Trophoblast cell (in vitro differentiated cells and primary cell): ENCODE results near the gene ARHGAP22.

Experiments
- DNase-seq, 2 donors: peaks; one replicate each; pipeline ENCODE4 v3.0.0-alpha.2; 2016
- H2AFZ ChIP-seq: 2 replicates; pipeline ENCODE4 v1.6.1; 2013; ENCODE audit warnings: low read length, moderate library complexity, mild to moderate bottlenecking; ENCODE audit not compliant: insufficient read depth, poor library complexity
- H2AK5ac ChIP-seq: 2 replicates; pipeline ENCODE4 v1.6.1; 2013; ENCODE audit warnings: mild to moderate bottlenecking, low read length
- H2BK120ac ChIP-seq: 2 replicates; pipeline ENCODE4 v1.6.1; 2013; ENCODE audit warnings: low read length, mild to moderate bottlenecking, moderate library complexity; ENCODE audit not compliant: insufficient read depth, poor library complexity
- H2BK12ac ChIP-seq: 2 replicates; pipeline ENCODE4 v1.6.1; 2013; ENCODE audit warnings: mild to moderate bottlenecking, low read length, moderate library complexity
- H2BK5ac ChIP-seq: 2 replicates; pipeline ENCODE4 v1.6.1; 2013; ENCODE audit warnings: low read length, low read depth, moderate library complexity, mild to moderate bottlenecking; ENCODE audit not compliant: poor library complexity
- H3K14ac ChIP-seq: 2 replicates; pipeline ENCODE4 v1.6.1; 2013; ENCODE audit warnings: mild to moderate bottlenecking, low read length
- H3K18ac ChIP-seq: 2 replicates; pipeline ENCODE4 v1.6.1; 2013; ENCODE audit warnings: mild to moderate bottlenecking, low read length
- H3K23ac ChIP-seq: 2 replicates; pipeline ENCODE4 v1.6.1; 2013; ENCODE audit warnings: low read length
- H3K27ac ChIP-seq: 2 replicates; pipeline ENCODE4 v1.5.1; 2013; ENCODE audit warnings: low read depth, mild to moderate bottlenecking, inconsistent platforms, low read length, moderate library complexity
- H3K27me3 ChIP-seq: 2 replicates; pipeline ENCODE4 v1.6.1; 2013; ENCODE audit warnings: inconsistent platforms, mild to moderate bottlenecking, low read length, moderate library complexity; ENCODE audit not compliant: insufficient read depth
- H3K36me3 ChIP-seq, 2 experiments: 1 replicate in 1 of 2; 2 replicates in 1 of 2; pipeline ENCODE4 v1.6.1; 2013; ENCODE audit warnings: low read length in 2 of 2, mild to moderate bottlenecking in 2 of 2, moderate library complexity in 1 of 2; ENCODE audit not compliant: insufficient read depth in 2 of 2, control insufficient read depth in 1 of 2
- H3K4ac ChIP-seq: 2 replicates; pipeline ENCODE4 v1.6.1; 2013; ENCODE audit warnings: low read depth, mild to moderate bottlenecking, low read length, moderate library complexity
- H3K4me1 ChIP-seq, 2 experiments: 1 replicate in 1 of 2; 2 replicates in 1 of 2; pipeline ENCODE4 v1.6.1; 2013; ENCODE audit warnings: low read length in 2 of 2, mild to moderate bottlenecking in 2 of 2, moderate library complexity in 1 of 2; ENCODE audit not compliant: insufficient read depth in 2 of 2, control insufficient read depth in 1 of 2
- H3K4me2 ChIP-seq: 2 replicates; pipeline ENCODE4 v1.6.1; 2013; ENCODE audit warnings: inconsistent platforms, mild to moderate bottlenecking, low read length, moderate library complexity
- H3K4me3 ChIP-seq: 2 replicates; pipeline ENCODE4 v1.5.1; 2013; ENCODE audit warnings: mild to moderate bottlenecking, low read depth, low read length, inconsistent platforms
- H3K79me1 ChIP-seq: one replicate; pipeline ENCODE4 v1.6.1; 2013; ENCODE audit warnings: low read length
- H3K79me2 ChIP-seq: 2 replicates; pipeline ENCODE4 v1.6.1; 2013; ENCODE audit warnings: low read length, mild to moderate bottlenecking; ENCODE audit not compliant: control insufficient read depth, insufficient read depth, poor library complexity
- H3K9ac ChIP-seq: 2 replicates; pipeline ENCODE4 v1.6.1; 2013; ENCODE audit warnings: mild to moderate bottlenecking, low read length
- H3K9me3 ChIP-seq: 2 replicates; pipeline ENCODE4 v1.6.1; 2013; ENCODE audit warnings: low read depth, mild to moderate bottlenecking, control low read depth, inconsistent platforms, low read length; ENCODE audit not compliant: insufficient read depth
- H4K12ac ChIP-seq: 2 replicates; pipeline ENCODE4 v1.6.1; 2013; ENCODE audit warnings: low read depth, mild to moderate bottlenecking, low read length, moderate library complexity
- H4K8ac ChIP-seq: 2 replicates; pipeline ENCODE4 v1.6.1; 2013; ENCODE audit warnings: low read depth, mild to moderate bottlenecking, low read length, moderate library complexity
- H4K91ac ChIP-seq: one replicate; pipeline ENCODE4 v1.6.1; 2013; ENCODE audit warnings: low read depth, mild to moderate bottlenecking, low read length, moderate library complexity
- WGBS: extraction: QIAGEN DNeasy Blood & Tissue Kit; methylation state at CpG from one replicate; pipeline ENCODE4 v1.1.7; 2013; ENCODE audit warnings: missing lambda C conversion rate; ENCODE audit not compliant: insufficient read length, insufficient coverage; ENCODE audit errors: extremely low coverage; 5-methylcytosine and 5-hydroxymethylcytosine counted together

ARHGAP22 gene

DNA sequence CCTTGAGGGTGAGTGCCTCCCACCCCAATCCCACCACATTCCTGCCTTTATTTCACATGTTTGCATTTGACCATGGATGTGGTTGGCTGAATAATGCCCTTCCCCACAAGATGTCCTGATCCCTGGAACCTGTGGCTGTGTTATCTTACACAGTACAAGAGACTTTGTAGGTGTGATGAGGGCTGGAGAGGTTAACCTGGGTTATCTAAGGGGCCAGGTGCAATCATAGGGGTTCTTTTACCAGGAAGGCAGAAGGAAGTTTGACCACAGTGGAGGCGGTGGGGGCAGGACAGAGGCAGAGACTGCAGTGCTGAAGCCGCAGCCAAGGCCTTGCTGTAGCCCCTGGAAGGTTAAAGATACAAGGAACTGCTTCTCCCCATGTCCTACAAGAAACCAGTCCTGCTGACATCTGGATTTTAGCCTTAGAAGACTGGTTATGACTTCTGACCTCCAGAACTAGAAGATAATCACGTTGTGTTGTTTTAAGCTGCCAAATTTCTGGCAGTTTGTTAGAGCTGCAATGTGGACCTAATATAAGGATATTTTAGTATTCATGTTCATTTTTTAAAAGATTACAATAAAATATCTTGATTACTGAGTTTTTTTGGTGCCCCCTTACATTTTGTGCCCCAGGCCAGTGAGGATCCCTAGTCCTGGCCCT, 136.6 kb downstream of the ARHGAP22 start:
- no peak overlapping the region for H4K91ac ChIP-seq
- H3K36me3 ChIP-seq = no peaks in the 10 kb centered on the region
- H3K23ac ChIP-seq = no peak overlapping the region
- H2BK12ac ChIP-seq = no peak overlapping the region
- H3K27ac ChIP-seq = no peak overlapping the region
- peaks cover 2% of the 10 kb centered on the region for H3K79me1 ChIP-seq
- H3K4ac ChIP-seq = no peak overlapping the region
- H3K4me1 ChIP-seq = peaks cover 18% of the 10 kb centered on the region in 2 experiments
- H2BK120ac ChIP-seq = no peak overlapping the region
- no peak overlapping the region for H2BK5ac ChIP-seq
- no peak overlapping the region for H2AK5ac ChIP-seq
- DNase-seq = no peak
- no peaks in the 10 kb centered on the region for H3K9me3 ChIP-seq
- peaks cover 1% of the 10 kb centered on the region for H3K79me2 ChIP-seq
- H3K9ac ChIP-seq = no peak overlapping the region
- no peaks in the 10 kb centered on the region for H3K27me3 ChIP-seq
- no peak overlapping the region for H3K4me2 ChIP-seq
- H3K14ac ChIP-seq = no peak overlapping the region
- H3K18ac ChIP-seq = no peak overlapping the region
- no peak overlapping the region for H2AFZ ChIP-seq
- no peak overlapping the region for H4K12ac ChIP-seq
- no peak overlapping the region for H3K4me3 ChIP-seq
- no CpG with 5 or more reads among the region's 3 CpGs for WGBS
- H4K8ac ChIP-seq = no peak overlapping the region

DNA sequence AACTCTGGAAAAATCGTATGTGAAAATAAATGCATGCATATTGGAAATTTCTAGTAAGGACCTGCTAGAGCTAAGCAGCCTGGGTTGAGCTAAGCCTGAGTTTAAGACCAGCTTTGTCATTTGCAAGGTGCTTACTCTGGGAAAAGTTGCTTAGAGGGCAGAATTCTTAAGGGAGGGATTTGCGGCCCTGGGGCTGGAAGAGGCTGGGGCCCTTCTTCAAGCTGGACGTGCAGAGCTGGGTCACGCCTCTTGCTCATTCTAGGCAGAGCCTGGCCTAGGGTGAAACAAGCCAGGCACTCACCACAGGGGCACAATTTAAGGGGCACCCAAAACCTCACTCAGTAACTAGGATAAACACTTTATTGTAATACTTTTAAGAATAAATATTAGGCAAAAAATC, 137.2 kb downstream of the ARHGAP22 start:
- no peak overlapping the region for H2AFZ ChIP-seq
- no CpG with 5 or more reads among the region's 4 CpGs for WGBS

DNA sequence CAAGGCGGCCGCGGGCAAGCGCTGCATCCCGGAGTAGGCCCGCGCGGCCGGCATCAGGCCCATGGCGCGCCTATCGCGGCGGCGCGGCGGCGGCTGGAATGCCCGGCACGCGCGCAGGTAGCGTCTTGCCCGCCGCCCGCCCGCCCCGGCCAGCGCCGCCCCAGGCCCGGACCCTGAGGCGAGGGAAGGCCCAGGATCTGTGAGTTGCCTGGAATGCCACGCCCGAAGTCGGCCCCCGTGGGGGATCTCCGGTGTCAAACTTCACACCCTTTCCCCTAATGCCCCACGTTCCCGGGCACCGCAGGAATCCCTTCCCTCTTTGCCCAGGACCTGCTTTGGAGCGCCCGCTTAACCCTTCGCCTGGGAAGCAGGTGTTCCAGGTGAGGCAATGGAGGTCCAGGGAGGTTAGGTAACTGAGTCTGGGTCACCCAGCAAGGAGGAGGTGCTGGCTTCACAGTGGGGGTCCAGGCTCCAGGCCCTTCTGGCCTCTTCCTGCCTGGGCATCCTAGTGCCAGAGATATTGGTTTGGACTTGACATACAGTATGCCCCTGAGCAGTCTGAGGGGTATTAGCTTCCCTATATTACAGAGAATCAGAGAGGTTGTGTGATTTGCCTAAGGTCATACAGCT, 138.1 kb downstream of the ARHGAP22 start:
- H3K9me3 ChIP-seq = no peaks in the 10 kb centered on the region
- no peak overlapping the region for H3K27ac ChIP-seq
- no peak overlapping the region for H2AK5ac ChIP-seq
- no peak overlapping the region for H2BK5ac ChIP-seq
- DNase-seq = peak; percentile 92
- H3K4ac ChIP-seq = no peak overlapping the region
- H2AFZ ChIP-seq = no peak overlapping the region
- WGBS = no CpG with 5 or more reads among the region's 43 CpGs
- no peak overlapping the region for H4K91ac ChIP-seq
- H2BK120ac ChIP-seq = no peak overlapping the region
- H4K8ac ChIP-seq = no peak overlapping the region
- H3K9ac ChIP-seq = no peak overlapping the region
- peaks cover 18% of the 10 kb centered on the region in 2 experiments for H3K4me1 ChIP-seq
- peaks cover 1% of the 10 kb centered on the region for H3K79me2 ChIP-seq
- H4K12ac ChIP-seq = no peak overlapping the region
- no peaks in the 10 kb centered on the region for H3K27me3 ChIP-seq
- H3K4me3 ChIP-seq = no peak overlapping the region
- peak overlapping the region; percentile 68 for H3K4me2 ChIP-seq
- H3K23ac ChIP-seq = no peak overlapping the region
- H2BK12ac ChIP-seq = no peak overlapping the region
- H3K18ac ChIP-seq = no peak overlapping the region
- H3K14ac ChIP-seq = no peak overlapping the region
- H3K36me3 ChIP-seq = no peaks in the 10 kb centered on the region
- H3K79me1 ChIP-seq = peaks cover 2% of the 10 kb centered on the region

More for the DNA sequence above, 137.2 kb downstream of the ARHGAP22 start:
- H3K23ac ChIP-seq = no peak overlapping the region
- no peaks in the 10 kb centered on the region for H3K9me3 ChIP-seq
- H3K9ac ChIP-seq = no peak overlapping the region
- H2BK5ac ChIP-seq = no peak overlapping the region
- no peak overlapping the region for H4K12ac ChIP-seq
- H3K14ac ChIP-seq = no peak overlapping the region
- no peak overlapping the region for H4K8ac ChIP-seq
- no peak overlapping the region for H3K4me2 ChIP-seq
- peaks cover 2% of the 10 kb centered on the region for H3K79me1 ChIP-seq
- H3K79me2 ChIP-seq = peaks cover 1% of the 10 kb centered on the region
- no peaks in the 10 kb centered on the region for H3K36me3 ChIP-seq
- H4K91ac ChIP-seq = no peak overlapping the region
- no peaks in the 10 kb centered on the region for H3K27me3 ChIP-seq
- DNase-seq = no peak
- H2AK5ac ChIP-seq = no peak overlapping the region
- H2BK120ac ChIP-seq = no peak overlapping the region
- no peak overlapping the region for H3K4ac ChIP-seq
- H3K4me1 ChIP-seq = peaks cover 18% of the 10 kb centered on the region in 2 experiments
- no peak overlapping the region for H3K27ac ChIP-seq
- H3K18ac ChIP-seq = no peak overlapping the region
- H3K4me3 ChIP-seq = no peak overlapping the region
- H2BK12ac ChIP-seq = no peak overlapping the region

DNA sequence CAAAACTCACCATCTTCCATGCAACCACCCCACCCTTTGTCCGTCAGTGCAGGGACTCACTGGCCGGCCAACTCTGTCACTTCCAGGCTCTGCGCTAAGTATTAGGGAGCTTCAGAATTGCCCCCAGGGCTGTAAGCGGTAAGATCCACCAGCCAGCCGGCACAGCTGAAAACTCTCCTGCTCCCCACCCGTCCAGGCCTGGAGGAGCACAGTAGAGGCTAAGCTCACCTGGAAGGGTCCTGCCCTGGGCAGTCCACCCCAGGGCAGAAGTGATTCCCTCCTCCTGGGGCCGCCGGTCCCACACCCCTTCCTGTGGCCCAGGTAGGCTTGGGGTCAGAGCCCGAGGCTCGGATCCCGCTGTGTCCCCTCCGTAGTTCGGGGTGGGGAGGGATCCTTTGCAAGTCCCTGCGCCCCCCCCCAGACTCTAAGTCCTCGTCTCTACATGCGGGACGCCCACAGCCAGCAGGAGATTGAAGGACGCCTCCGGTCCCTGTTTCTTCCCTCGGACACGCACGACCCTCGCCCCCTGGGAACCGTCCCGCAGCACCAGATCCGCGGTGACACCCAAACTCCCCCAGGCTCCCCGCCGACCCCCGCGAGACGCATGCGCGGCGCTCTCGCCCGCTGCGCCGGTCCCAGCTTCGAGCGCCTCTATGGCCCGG, 138.9 kb downstream of the ARHGAP22 start:
- Histone ChIP-seq H2BK5ac (no peak overlapping the region), H3K27ac (no peak overlapping the region), H3K4ac (peak overlapping the region; percentile 27), H3K36me3 (no peaks in the 10 kb centered on the region), H4K91ac (peak overlapping the region; percentile 64), H4K8ac (peak overlapping the region; percentile 73), H2BK120ac (no peak overlapping the region), H4K12ac (no peak overlapping the region), H2BK12ac (peak overlapping the region; percentile 15), H3K79me1 (peaks cover 2% of the 10 kb centered on the region), H2AK5ac (no peak overlapping the region), H3K14ac (peak overlapping the region; percentile 22), H3K4me2 (peak overlapping the region; percentile 68), H3K23ac (no peak overlapping the region), H3K4me1 (peaks cover 18% of the 10 kb centered on the region in 2 experiments), H3K4me3 (peak overlapping the region; percentile 27), H3K79me2 (peaks cover 1% of the 10 kb centered on the region), H3K9ac (no peak overlapping the region), H3K9me3 (no peaks in the 10 kb centered on the region), H3K27me3 (no peaks in the 10 kb centered on the region), H3K18ac (no peak overlapping the region), H2AFZ (peak overlapping the region; percentile 50)
- peak in 1 of 2 donors; percentile 20 for DNase-seq
- no CpG with 5 or more reads among the region's 42 CpGs for WGBS
